Measurements from ENCODE around the gene THSD7B.

THSD7B gene

DNA sequence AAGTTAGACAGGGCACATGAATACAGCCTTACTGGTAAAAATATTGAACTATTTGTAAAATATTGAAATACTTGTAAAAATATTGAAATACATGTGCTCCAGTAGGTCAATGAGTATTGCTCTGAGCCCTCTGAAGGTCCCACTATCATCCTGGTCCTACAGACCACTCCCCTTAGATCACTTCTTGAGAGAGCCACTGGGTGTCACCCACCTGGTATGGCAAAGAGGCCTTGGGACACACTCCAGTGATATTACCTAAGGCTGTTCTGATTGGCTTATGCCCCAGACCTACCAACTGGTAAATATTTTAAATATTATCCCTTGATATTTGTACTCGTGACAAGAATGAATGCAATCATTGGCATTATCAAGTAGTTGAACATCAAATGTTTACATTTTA is 5.0 kb downstream of the THSD7B start:
- H3K4me3 Mint-ChIP-seq = no peak overlapping the region
- H3K27ac Mint-ChIP-seq = no peak overlapping the region
- peaks cover 17 to 27% of the 10 kb centered on the region in 2 donors for H3K27me3 Mint-ChIP-seq
- no peaks in the 10 kb centered on the region for H3K9me3 Mint-ChIP-seq
- H3K4me1 Mint-ChIP-seq (ENCODE audit: low read depth in 2 of 2) = no peaks in the 10 kb centered on the region
- DNase-seq (no peak), ATAC-seq (replicated peaks) (no peak)
- H3K36me3 Mint-ChIP-seq (ENCODE audit: insufficient read depth) = no peaks in the 10 kb centered on the region

GRCh38 chr2:136777391-136777790 is 12.0 kb downstream of the THSD7B start:
- ATAC-seq (replicated peaks) (no peak), DNase-seq (no peak)
- no peaks in the 10 kb centered on the region for H3K27me3 Mint-ChIP-seq
- H3K36me3 Mint-ChIP-seq (ENCODE audit: insufficient read depth) = no peaks in the 10 kb centered on the region
- no peaks in the 10 kb centered on the region for H3K4me1 Mint-ChIP-seq (ENCODE audit: low read depth in 2 of 2)
- H3K4me3 Mint-ChIP-seq = no peak overlapping the region
- H3K9me3 Mint-ChIP-seq = peaks cover 3 to 7% of the 10 kb centered on the region in 2 donors
- H3K27ac Mint-ChIP-seq = no peak overlapping the region

DNA sequence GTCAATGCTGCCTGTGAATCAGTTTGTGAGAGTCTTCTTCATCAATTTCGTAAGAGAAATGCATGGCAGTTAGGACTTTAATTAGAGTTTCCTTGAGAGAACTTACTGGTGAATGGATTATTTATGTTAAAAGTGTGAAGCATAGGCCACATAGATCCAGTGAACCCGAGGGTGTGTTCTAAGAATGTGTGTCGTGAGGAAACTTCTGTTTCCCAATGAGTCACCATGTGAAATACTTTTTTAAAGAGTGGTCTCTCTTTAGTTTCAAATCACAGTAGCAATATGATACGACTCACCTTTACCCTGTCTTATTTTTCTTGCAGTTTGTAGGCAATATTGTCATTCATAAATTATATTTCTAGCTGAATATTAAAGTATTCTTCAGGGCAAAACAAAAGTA is 18.5 kb downstream of the THSD7B start:
- DNase-seq = no peak
- Mint-ChIP-seq H3K36me3 (ENCODE audit: insufficient read depth) (no peaks in the 10 kb centered on the region), H3K4me1 (ENCODE audit: low read depth in 2 of 2) (no peaks in the 10 kb centered on the region), H3K9me3 (peaks cover 3 to 7% of the 10 kb centered on the region in 2 donors), H3K4me3 (no peak overlapping the region), H3K27ac (no peak overlapping the region), H3K27me3 (no peaks in the 10 kb centered on the region)
- ATAC-seq (replicated peaks) = no peak

DNA sequence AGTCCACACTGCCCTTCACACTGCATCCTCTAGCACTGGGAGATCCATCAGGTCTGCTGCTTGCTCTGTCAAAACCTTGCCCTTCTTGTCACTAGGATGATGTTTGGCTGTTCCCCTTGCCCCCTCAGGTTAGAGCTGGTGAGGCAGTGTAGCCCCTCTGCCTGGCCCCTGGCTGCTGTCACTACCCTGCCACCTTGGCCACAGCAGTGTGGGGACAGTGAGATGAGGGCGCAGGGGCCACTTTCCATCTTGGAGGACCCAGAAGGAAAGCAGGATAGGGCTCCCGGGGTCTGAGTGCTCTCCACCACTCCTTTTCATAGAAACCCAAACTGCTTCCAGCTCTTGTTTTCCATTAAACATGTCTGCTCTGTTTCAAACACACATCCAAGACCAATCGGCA is 19.9 kb downstream of the THSD7B start:
- H3K27me3 Mint-ChIP-seq = no peaks in the 10 kb centered on the region
- DNase-seq (no peak), ATAC-seq (replicated peaks) (no peak)
- H3K4me1 Mint-ChIP-seq (ENCODE audit: low read depth in 2 of 2) = no peaks in the 10 kb centered on the region
- no peaks in the 10 kb centered on the region for H3K36me3 Mint-ChIP-seq (ENCODE audit: insufficient read depth)
- H3K9me3 Mint-ChIP-seq = peaks cover 3 to 7% of the 10 kb centered on the region in 2 donors
- no peak overlapping the region for H3K4me3 Mint-ChIP-seq
- H3K27ac Mint-ChIP-seq = no peak overlapping the region

- Mint-ChIP-seq H3K4me3 (no peak overlapping the region), H3K9me3 (no peaks in the 10 kb centered on the region), H3K27ac (no peak overlapping the region), H3K4me1 (ENCODE audit: low read depth in 2 of 2) (no peaks in the 10 kb centered on the region), H3K27me3 (no peaks in the 10 kb centered on the region), H3K36me3 (ENCODE audit: insufficient read depth) (no peaks in the 10 kb centered on the region)
- no peak for ATAC-seq (replicated peaks)
- no peak for DNase-seq
These were observed 22.6 kb downstream of the THSD7B start for GRCh38 chr2:136787970-136788369.

DNA sequence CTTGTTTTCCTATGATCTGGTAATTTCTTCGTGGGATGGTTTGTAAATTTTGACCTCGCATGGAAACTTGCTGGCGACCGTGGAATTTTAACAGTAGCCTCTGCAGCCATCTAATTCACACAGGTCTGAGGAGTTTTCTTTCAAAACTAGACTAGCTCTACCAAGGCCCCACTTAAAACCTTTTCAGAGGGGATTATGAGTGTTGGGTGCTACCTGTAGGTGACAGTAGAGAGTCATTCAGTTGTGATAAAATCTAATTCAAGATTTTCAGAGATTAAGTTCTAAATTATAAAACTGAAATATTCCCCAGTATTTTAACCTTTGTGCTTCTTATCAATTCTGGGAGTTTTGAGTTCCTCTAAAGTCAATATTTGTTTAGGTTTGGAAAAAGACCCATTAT is 31.0 kb downstream of the THSD7B start:
- Mint-ChIP-seq H3K36me3 (ENCODE audit: insufficient read depth) (no peaks in the 10 kb centered on the region), H3K27me3 (no peaks in the 10 kb centered on the region), H3K4me1 (ENCODE audit: low read depth in 2 of 2) (no peaks in the 10 kb centered on the region), H3K27ac (no peak overlapping the region), H3K9me3 (no peaks in the 10 kb centered on the region), H3K4me3 (no peak overlapping the region)
- no peak for ATAC-seq (replicated peaks)
- no peak for DNase-seq

DNA sequence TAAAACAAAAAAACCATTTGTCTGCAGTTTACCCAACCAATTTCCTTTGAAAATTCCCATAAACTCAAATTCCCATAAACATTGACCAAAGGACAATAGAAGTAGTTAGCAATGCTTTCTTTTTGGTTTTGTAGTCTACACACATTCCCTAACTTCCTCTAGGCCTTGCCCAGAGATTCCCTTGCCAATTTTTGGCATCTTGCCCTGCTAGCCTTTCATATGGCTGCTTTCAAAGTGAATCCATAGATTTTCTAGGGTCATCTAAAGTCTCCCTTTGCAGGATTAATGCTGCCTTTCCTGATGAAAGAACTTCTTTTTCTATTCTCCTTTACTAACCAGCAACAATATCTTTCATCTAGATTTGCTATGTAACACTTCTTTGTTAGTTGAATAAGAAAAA is 33.4 kb downstream of the THSD7B start:
- DNase-seq (no peak), ATAC-seq (replicated peaks) (no peak)
- Mint-ChIP-seq H3K4me3 (no peak overlapping the region), H3K27ac (no peak overlapping the region), H3K36me3 (ENCODE audit: insufficient read depth) (no peaks in the 10 kb centered on the region), H3K9me3 (no peaks in the 10 kb centered on the region), H3K27me3 (no peaks in the 10 kb centered on the region), H3K4me1 (ENCODE audit: low read depth in 2 of 2) (no peaks in the 10 kb centered on the region)

DNA sequence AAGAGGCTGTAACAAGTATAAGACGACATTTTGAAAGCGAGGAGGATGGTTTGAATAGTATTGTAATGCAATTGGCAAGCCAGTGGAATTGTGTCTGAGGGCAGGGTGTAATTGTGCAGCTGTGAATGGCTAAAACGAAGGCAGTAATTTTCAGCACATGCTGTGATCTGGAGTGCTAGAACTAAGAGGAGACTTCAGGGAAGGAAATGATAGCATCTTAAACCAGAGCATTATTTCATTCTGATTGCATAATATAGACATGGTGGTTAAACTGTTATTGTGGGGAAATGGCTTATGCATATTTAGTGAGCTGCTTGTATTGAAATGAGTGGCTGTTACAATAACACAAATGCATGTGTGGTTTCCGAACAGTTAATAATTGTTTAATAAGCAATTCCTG is 36.3 kb downstream of the THSD7B start:
- DNase-seq (no peak), ATAC-seq (replicated peaks) (no peak)
- H3K27ac Mint-ChIP-seq = no peak overlapping the region
- no peaks in the 10 kb centered on the region for H3K4me1 Mint-ChIP-seq (ENCODE audit: low read depth in 2 of 2)
- H3K9me3 Mint-ChIP-seq = no peaks in the 10 kb centered on the region
- no peak overlapping the region for H3K4me3 Mint-ChIP-seq
- no peaks in the 10 kb centered on the region for H3K36me3 Mint-ChIP-seq (ENCODE audit: insufficient read depth)
- no peaks in the 10 kb centered on the region for H3K27me3 Mint-ChIP-seq

GRCh38 chr2:136809998-136810397 is 44.7 kb downstream of the THSD7B start:
- H3K36me3 Mint-ChIP-seq (ENCODE audit: insufficient read depth) = no peaks in the 10 kb centered on the region
- DNase-seq = no peak
- ATAC-seq (replicated peaks) = no peak
- peaks cover 3 to 6% of the 10 kb centered on the region in 2 donors for H3K9me3 Mint-ChIP-seq
- no peak overlapping the region for H3K4me3 Mint-ChIP-seq
- no peak overlapping the region for H3K27ac Mint-ChIP-seq
- no peaks in the 10 kb centered on the region for H3K27me3 Mint-ChIP-seq
- no peaks in the 10 kb centered on the region for H3K4me1 Mint-ChIP-seq (ENCODE audit: low read depth in 2 of 2)

DNA sequence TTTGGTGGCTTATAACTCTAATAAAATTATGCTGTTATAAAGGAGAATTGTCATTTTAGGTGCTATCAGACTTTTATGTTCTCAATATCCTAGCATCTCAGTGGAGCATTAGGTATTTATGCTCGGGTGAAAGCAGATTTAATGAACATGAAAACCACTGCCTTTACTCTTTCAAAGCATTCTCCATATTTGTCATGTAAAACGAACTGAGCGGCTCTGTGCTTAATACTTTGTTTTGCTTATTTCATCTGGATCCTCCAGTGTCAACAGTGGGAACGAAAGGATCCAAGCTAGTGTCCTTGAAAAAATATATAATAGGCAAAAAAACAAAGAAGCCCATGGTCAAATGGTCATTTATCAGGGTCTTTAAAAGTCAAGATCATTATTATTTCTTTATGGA is 53.5 kb downstream of the THSD7B start:
- ATAC-seq (replicated peaks) (no peak), DNase-seq (no peak)
- no peak overlapping the region for H3K4me3 Mint-ChIP-seq
- peaks cover 0 to 3% of the 10 kb centered on the region in 2 donors for H3K9me3 Mint-ChIP-seq
- no peaks in the 10 kb centered on the region for H3K27me3 Mint-ChIP-seq
- H3K27ac Mint-ChIP-seq = no peak overlapping the region
- no peaks in the 10 kb centered on the region for H3K36me3 Mint-ChIP-seq (ENCODE audit: insufficient read depth)
- no peaks in the 10 kb centered on the region for H3K4me1 Mint-ChIP-seq (ENCODE audit: low read depth in 2 of 2)

DNA sequence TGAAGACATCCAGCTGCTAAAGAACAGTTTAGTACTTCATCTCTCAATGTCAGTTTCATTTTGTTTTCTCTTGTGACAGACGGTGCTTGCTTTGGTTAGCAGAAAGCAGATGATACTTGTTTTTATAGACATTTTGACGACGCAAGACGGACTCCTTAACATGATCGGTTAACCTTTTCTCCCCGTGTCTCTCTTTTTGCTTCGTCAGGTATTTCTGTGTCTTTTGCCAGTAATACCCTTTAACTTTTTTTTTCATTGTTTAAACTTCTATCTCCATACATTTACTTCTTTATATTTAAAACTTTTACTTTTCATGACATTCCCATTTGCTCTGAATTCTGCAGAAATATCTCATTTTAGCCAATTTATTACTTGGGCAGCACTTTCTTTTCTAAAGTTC is 57.9 kb downstream of the THSD7B start:
- no peaks in the 10 kb centered on the region for H3K4me1 Mint-ChIP-seq (ENCODE audit: low read depth in 2 of 2)
- no peak overlapping the region for H3K4me3 Mint-ChIP-seq
- DNase-seq (no peak), ATAC-seq (replicated peaks) (no peak)
- no peaks in the 10 kb centered on the region for H3K36me3 Mint-ChIP-seq (ENCODE audit: insufficient read depth)
- no peaks in the 10 kb centered on the region for H3K27me3 Mint-ChIP-seq
- H3K9me3 Mint-ChIP-seq = peaks cover 0 to 3% of the 10 kb centered on the region in 2 donors
- no peak overlapping the region for H3K27ac Mint-ChIP-seq

GRCh38 chr2:136828162-136828561 is 62.8 kb downstream of the THSD7B start:
- H3K27ac Mint-ChIP-seq = no peak overlapping the region
- no peaks in the 10 kb centered on the region for H3K4me1 Mint-ChIP-seq (ENCODE audit: low read depth in 2 of 2)
- H3K27me3 Mint-ChIP-seq = no peaks in the 10 kb centered on the region
- no peaks in the 10 kb centered on the region for H3K9me3 Mint-ChIP-seq
- H3K36me3 Mint-ChIP-seq (ENCODE audit: insufficient read depth) = peaks cover 4% of the 10 kb centered on the region
- DNase-seq (no peak), ATAC-seq (replicated peaks) (no peak)
- no peak overlapping the region for H3K4me3 Mint-ChIP-seq

- ATAC-seq (replicated peaks) = no peak
- Mint-ChIP-seq H3K4me1 (ENCODE audit: low read depth in 2 of 2) (no peaks in the 10 kb centered on the region), H3K9me3 (no peaks in the 10 kb centered on the region), H3K4me3 (no peak overlapping the region), H3K27ac (no peak overlapping the region), H3K27me3 (no peaks in the 10 kb centered on the region), H3K36me3 (ENCODE audit: insufficient read depth) (peaks cover 4% of the 10 kb centered on the region)
- no peak for DNase-seq
These were observed 63.4 kb downstream of the THSD7B start for GRCh38 chr2:136828774-136829173.

- no peaks in the 10 kb centered on the region for H3K4me1 Mint-ChIP-seq (ENCODE audit: low read depth in 2 of 2)
- ATAC-seq (replicated peaks) (no peak), DNase-seq (no peak)
- no peaks in the 10 kb centered on the region for H3K9me3 Mint-ChIP-seq
- H3K27me3 Mint-ChIP-seq = no peaks in the 10 kb centered on the region
- H3K27ac Mint-ChIP-seq = no peak overlapping the region
- H3K36me3 Mint-ChIP-seq (ENCODE audit: insufficient read depth) = no peaks in the 10 kb centered on the region
- no peak overlapping the region for H3K4me3 Mint-ChIP-seq
These were observed 79.2 kb downstream of the THSD7B start for GRCh38 chr2:136844546-136844945.

DNA sequence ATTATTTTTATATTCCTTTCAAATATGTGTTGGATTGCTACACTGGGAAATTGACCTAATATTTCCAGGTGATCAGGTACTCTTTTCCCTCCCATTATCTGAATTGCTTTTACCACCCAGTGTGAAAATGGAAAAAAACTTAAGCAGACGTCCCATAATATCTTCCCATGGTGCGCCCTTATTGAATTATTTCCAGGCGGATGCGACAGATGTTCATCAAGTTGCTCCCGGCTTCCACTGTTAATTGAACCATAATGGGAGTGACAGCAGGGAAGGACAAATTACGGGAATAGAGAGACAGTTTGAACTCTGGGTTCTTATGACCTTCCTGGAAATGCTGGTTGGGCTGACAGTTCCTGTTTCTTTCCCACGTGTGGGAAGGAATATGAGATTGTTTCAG is 93.3 kb downstream of the THSD7B start:
- ATAC-seq (replicated peaks) (no peak), DNase-seq (no peak)
- Mint-ChIP-seq H3K4me3 (no peak overlapping the region), H3K27ac (no peak overlapping the region), H3K9me3 (peaks cover 0 to 7% of the 10 kb centered on the region in 2 donors), H3K27me3 (no peaks in the 10 kb centered on the region), H3K4me1 (ENCODE audit: low read depth in 2 of 2) (no peaks in the 10 kb centered on the region), H3K36me3 (ENCODE audit: insufficient read depth) (no peaks in the 10 kb centered on the region)
